ENCODE results near the gene GPC2.
"Not testable (repeated sequence)": the region's sequence is repeated elsewhere in the genome, so short reads cannot be mapped to it uniquely, and the experiment has no call there.

The GPC2 gene

GRCh38 chr7:100177045-100178001, at the start of gene GPC2, which contains the start of gene STAG3:
GPC2 (minus strand) TSS chr7:100177381; CDS start chr7:100177199, 182 bp downstream.
STAG3 (plus strand) TSS chr7:100177918; CDS start chr7:100180557, 2,639 bp downstream.
- peak; percentile 93 for FAIRE-seq

GRCh38 chr7:100224891-100225290, 47.7 kb upstream of the GPC2 start:
- not testable (repeated sequence) for FAIRE-seq

- not testable (repeated sequence) for FAIRE-seq
These were observed 46.3 kb upstream of the GPC2 start for GRCh38 chr7:100223376-100223927.

- no peak for FAIRE-seq
These were observed 45.4 kb upstream of the GPC2 start for GRCh38 chr7:100222445-100223132.

GRCh38 chr7:100221767-100222444, 44.7 kb upstream of the GPC2 start:
- FAIRE-seq = no peak

- FAIRE-seq = no peak
These were observed 44.1 kb upstream of the GPC2 start for GRCh38 chr7:100221231-100221718.

- FAIRE-seq = no peak
These were observed 43.5 kb upstream of the GPC2 start for GRCh38 chr7:100220586-100221230.

- not testable (repeated sequence) for FAIRE-seq
These were observed 42.8 kb upstream of the GPC2 start, which contains the start of gene PVRIG for GRCh38 chr7:100219801-100220585. PVRIG (plus strand) TSS chr7:100219949; CDS start chr7:100219971, 22 bp downstream.

- no peak for FAIRE-seq
These were observed 42.1 kb upstream of the GPC2 start for GRCh38 chr7:100219271-100219737.

- peak; percentile 22 for FAIRE-seq
These were observed 40.8 kb upstream of the GPC2 start for GRCh38 chr7:100217934-100218333.

GRCh38 chr7:100215895-100216294, 38.7 kb upstream of the GPC2 start:
- FAIRE-seq = no peak

- not testable (repeated sequence) for FAIRE-seq
These were observed 37.2 kb upstream of the GPC2 start for GRCh38 chr7:100214356-100214755.

- FAIRE-seq = no peak
These were observed 36.5 kb upstream of the GPC2 start for GRCh38 chr7:100213672-100214071.

GRCh38 chr7:100212631-100213286, 35.6 kb upstream of the GPC2 start:
- FAIRE-seq = no peak

GRCh38 chr7:100211342-100211780, 34.2 kb upstream of the GPC2 start:
- no peak for FAIRE-seq

- FAIRE-seq = no peak
These were observed 33.6 kb upstream of the GPC2 start for GRCh38 chr7:100210805-100211204.

GRCh38 chr7:100209493-100209892, 32.3 kb upstream of the GPC2 start:
- no peak for FAIRE-seq

- FAIRE-seq = no peak
These were observed 31.8 kb upstream of the GPC2 start for GRCh38 chr7:100208911-100209408.

- FAIRE-seq = no peak
These were observed 27.3 kb upstream of the GPC2 start for GRCh38 chr7:100204454-100204853.

GRCh38 chr7:100200693-100201092, 23.5 kb upstream of the GPC2 start:
- no peak for FAIRE-seq
